Bone marrow (tissue), 2 donors: ENCODE data around the gene ARHGEF40.
A peak's percentile ranks its signal among the peaks of the same experiment; 100 is the strongest.
"Not testable (repeated sequence)": the region's sequence is repeated elsewhere in the genome, so short reads cannot be mapped to it uniquely, and the experiment has no call there.

Experiments
- DNase-seq, 2 donors: peaks; one replicate each; lab custom pipeline; 2025; lab: John Stamatoyannopoulos, UW

ARHGEF40 gene

DNA sequence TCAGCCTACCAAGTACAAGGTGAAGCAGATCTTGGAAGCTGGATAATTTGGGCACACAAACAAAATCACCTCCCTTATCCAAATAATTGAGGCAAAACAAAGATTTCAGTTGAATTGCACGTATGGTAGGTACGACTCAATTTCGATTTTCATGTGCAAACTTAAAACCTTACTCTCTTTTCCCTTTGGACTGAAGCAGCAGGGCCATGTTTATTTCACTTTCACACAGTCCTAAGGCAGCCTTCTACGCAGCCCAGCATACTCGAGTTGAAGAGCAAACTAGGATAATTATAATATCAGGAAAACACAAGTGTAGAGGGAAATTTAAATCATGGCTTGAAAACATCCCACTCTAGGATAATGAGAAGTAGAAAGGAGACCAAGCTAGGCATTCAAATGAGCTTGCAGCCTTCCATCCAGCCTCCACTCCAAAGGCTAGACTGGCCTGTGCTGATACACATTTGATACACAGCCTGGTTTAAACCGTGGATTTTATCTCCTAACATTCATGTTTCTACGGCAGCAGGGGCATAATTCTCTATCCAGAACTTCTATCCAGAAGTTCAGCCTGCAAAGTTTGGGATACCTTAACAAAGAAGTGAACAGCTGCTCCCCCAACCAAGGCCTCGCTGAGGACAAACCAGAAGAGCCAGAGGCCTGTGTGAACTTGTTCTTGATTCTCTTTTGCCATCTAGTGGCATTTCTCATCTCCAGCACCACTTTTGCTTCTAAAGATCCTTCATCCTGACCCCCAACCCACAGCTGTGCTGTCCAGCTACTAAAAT lies 30.3 kb upstream of the ARHGEF40 start:
- peak in 1 of 2 donors; percentile 57 for DNase-seq

- DNase-seq = no peak
Observed at GRCh38 chr14:21040370-21040925, 29.7 kb upstream of the ARHGEF40 start.

- DNase-seq = not testable (repeated sequence)
Observed at GRCh38 chr14:21040941-21041340, 29.2 kb upstream of the ARHGEF40 start.

DNA sequence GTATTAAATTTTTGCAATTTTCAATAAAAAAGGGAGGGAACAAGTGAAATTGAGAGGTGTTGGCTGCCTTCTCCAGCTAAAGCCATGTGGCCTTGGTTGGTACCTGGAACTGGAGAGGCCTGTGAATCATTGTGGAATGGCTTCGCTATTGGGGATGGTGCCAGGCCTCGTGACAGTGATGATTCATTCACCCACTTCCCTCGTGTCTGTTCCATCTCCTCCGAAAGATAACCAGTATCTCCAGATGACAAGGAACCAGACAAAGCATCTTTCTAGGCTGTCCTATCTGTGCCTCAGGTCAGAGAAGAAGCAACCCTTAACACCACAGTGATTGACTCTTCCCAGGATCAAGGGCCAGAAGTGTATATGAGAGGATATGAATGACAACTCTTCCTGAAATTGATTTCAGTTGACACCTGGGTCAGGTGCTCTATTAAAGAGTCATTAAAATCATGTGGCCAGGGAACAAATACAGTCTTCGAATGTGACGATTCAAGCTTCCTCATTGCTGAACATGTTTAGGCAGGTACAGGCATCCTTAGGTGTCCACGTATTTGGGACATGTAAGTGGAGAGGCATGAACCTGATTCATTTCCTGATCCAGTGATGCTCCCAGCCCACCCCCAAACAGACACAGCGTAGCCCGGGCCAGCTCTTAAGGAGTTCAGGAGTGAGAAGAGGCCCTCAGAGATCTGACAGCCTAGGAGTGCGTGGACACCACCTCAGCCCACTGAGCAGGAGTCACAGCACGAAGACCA lies 28.2 kb upstream of the ARHGEF40 start, which contains the start of gene RNASE7:
Gene RNASE7, plus strand, starts transcription at position 687 of the 758 bp plus-strand sequence. CDS start 631 bp downstream, outside the sequence.
- peak in 1 of 2 donors; percentile 70 for DNase-seq

DNA sequence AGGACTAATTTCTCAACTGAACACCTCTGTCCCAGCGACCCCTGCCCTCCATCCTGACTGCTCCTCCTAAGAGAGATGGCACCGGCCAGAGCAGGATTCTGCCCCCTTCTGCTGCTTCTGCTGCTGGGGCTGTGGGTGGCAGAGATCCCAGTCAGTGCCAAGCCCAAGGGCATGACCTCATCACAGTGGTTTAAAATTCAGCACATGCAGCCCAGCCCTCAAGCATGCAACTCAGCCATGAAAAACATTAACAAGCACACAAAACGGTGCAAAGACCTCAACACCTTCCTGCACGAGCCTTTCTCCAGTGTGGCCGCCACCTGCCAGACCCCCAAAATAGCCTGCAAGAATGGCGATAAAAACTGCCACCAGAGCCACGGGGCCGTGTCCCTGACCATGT lies 27.2 kb upstream of the ARHGEF40 start:
- DNase-seq = no peak

GRCh38 chr14:21043387-21043973 lies 26.6 kb upstream of the ARHGEF40 start:
- no peak for DNase-seq

GRCh38 chr14:21043974-21044618 lies 26.0 kb upstream of the ARHGEF40 start:
- peak in 1 of 2 donors; percentile 87 for DNase-seq

- DNase-seq = no peak
Observed at GRCh38 chr14:21047378-21047781, 22.7 kb upstream of the ARHGEF40 start.

DNA sequence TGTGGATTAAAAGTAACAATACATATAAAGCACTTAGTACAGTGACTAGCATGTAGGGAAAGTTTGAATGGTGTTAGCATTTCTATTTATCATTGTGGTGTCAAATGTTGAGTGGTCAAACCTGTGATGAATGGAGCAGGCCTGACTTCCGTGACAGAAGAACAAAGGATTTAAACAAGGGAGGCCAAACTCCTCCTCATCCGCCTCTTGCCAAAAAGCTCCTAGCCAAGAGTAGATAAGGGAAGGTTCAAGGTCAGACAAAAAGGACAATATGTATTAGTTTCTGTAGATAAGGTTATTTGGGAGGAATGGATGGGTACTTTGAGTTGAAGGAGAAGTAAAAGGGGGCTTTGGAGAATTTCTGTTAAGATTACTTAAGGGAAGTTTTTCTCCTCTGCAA lies 21.5 kb upstream of the ARHGEF40 start:
- no peak for DNase-seq

DNA sequence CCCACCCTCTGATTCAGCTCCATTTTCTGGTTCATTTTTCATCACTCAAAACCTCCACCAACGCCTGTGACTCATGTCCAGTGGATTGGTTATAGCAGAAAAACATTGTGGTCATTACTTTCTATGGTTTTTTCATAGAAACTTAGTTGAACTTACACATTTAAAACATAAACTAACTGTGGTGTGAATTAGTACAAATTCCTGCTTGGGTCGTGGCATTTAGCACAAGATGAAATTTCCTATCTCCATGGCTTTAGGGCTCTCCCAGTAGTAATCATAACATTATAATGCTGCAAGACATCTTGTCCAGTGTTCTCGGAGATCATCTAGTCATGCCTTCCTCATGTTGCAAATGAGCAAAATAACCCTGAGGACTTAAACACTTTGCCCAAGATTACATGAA lies 20.8 kb upstream of the ARHGEF40 start:
- no peak for DNase-seq

DNA sequence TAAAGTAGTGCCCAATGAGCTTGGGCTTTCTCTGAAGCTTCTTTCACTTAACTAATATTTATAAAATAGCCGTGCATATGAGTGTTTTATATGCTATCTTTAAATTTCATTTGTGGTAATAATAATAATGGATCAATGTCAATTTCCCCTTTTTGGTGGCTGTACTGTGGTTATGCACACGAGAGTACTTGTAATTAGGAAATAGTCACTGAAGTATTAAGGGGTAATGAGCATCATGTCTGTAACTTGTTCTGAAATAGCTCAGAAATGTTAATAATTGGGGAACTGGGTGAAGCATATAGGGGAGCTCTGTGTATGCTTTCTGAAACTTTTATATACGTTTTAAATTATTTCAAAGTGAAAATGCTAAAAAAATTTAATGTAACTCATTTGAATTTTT lies 19.5 kb upstream of the ARHGEF40 start:
- no peak for DNase-seq

DNA sequence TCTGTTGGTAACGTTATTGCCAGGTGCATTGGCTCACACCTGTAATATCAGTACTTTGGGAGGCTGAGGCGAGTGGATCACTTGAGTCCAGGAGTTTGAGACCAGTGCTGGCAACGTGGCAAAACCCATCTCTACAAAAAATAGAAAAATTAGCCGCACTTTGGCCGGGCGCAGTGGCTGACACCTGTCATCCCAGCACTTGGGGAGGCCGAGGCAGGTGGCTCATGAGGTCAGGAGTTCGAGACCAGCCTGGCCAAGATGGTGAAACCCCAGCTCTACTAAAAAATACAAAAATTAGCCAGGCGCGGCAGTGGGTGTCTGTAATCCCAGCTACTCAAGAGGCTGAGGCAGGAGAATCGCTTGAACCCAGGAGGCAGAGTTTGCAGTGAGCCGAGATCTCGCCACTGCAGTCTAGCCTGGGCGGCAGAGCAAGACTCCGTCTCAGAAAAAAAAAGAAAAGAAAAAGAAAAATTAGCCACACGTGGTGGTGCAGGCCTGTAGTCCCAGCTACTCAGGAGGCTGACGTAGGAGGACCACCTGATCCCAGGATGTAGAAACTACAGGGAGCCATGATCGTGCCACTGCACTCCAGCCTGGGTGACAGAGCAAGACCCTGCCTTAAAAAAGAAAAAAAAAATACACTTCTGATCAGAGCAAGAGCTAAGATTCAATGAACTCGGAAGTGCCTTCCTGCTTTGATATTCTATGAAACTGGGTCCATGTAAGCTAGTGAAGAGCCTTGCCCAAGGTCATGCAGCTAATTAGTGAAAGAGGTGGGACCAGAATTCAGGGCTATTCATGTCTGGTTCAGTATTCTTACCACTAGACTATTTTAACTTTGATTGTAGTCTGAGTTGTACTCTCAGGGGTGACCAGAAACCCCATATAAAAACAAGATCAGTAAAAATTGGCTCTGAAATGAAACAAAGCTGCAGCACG lies 16.7 kb upstream of the ARHGEF40 start:
- no peak for DNase-seq

DNA sequence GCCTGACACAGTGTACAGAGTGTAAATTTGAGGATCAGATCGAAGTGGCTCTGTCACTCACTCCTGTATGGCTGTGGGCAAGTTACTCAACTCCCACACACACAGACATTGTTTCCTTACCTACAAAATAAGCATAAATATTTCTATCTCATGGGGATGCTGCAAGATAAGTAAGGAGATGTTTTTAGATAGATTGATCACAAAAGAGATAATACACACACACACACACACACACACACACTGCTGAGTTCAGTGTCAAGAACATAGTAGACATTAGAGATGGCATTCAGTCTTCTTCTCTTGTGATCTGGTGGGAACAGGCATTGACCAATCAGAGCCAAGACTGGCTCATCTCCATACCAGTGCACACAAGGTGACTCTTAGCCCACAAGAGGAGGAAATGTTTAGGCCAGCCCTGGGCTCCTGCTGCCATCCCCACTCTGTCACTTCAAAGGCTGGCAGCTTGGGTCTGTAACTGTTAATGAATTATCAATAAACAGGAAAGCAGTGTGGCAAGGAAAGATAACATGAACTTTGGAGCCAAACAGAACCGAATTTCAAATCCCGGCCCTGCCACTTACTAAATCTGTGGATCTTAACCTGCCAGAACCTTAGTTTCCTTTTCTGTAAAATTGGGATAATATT lies 15.9 kb upstream of the ARHGEF40 start:
- no peak for DNase-seq

GRCh38 chr14:21054768-21055145 lies 15.3 kb upstream of the ARHGEF40 start:
- no peak for DNase-seq

DNA sequence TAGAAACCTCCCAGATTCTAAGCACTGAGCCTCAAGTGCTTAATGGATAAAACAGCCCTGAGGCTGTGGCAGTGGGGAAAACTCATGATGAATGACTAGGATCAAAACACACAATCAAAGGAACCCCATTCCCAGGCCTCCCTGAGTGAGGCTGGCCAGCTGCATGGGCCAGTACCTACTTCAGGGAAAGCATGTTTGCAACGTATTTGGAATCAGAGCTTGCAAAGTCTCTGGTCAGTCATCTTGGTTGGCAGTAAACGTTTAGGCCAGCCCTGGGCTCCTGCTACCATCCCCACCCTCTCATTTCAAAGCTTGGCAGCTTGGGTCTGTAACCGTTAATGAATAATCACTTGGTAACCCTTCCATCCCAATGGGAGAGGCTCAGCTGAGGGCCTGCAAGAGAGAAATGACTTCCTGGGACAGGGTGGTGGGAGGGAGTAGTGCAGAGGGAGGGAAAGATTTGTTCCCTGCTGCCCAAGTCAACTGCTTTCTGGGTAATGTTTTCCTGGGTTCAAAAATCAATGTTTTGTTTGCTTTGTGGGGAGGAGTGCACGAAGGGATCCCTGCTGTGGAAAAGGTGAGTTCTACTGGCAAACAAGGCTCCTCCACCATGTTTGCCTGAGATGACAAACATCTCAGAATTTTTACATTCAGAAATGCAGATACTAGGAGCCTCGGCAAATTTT lies 14.5 kb upstream of the ARHGEF40 start:
- no peak for DNase-seq

DNA sequence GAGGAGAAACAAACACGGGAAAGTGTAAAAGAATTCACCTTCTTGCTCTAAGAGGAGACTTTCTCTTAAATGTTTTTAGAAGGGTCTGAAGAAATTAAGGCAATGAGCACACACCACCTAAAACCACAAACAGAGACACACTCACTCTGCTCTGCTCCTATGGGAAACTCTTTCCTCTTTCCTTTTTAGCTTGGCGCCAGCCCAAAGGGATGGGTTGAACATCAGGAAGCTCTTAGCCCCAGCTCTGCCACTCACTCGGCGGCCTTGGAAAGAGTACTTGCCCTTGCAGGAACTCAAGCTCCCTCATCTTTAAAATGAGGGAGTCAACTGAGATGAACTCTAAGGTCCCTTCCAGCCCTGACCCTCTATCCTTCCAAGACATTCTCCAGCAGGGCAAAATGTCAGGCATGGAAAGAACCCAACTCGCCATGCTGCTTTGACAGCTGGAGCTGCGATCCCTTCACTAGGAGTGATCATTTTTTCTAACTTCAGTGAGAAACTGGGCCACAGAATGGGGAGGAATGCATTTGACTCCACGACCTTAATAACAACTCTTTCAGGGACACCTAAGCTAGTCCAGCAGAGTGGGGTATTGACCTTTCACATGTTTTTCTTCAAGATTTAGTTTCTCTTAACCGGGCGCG lies 13.5 kb upstream of the ARHGEF40 start:
- no peak for DNase-seq

GRCh38 chr14:21057803-21058675 lies 12.1 kb upstream of the ARHGEF40 start, which contains the start of gene RNASE8:
Gene RNASE8 (plus strand): TSS chr14:21057822. CDS start chr14:21057893, 71 bp downstream.
- no peak for DNase-seq

DNA sequence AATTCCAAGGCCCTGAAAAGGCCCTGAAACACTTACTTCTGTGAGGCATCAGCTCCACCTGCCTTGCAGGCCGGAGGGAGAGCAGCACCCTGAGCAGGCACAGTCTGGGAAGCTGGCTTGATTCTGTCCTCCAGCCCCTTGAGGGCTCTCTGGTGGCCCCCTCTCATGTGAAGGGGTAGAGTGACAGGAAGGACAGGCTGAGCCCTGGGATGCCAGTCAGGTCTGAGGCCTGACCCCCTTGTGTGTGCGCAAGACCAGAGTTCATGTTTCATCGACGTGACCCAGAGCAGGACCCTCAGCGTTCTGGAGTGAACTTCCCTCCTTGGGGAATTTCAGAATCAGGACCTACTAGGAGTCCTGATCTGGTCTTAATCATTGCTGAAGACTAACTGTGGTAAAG lies 11.2 kb upstream of the ARHGEF40 start:
- DNase-seq = no peak
